SK-N-MC (cell line): ENCODE results near the gene DCUN1D4.

ENCODE experiments used
- EZH2 ChIP-seq: fragments of 200-600 bp; sonication (generic); IDR thresholded peaks from one replicate; pipeline ENCODE4 v1.6.1; 2017; ENCODE audit warnings: antibody characterized with exemption
- POLR2AphosphoS5 ChIP-seq: IDR thresholded peaks from 2 replicates; pipeline ENCODE4 v1.6.1; 2012; ENCODE audit warnings: mild to moderate bottlenecking, low read depth, low read length, borderline replicate concordance

DNA sequence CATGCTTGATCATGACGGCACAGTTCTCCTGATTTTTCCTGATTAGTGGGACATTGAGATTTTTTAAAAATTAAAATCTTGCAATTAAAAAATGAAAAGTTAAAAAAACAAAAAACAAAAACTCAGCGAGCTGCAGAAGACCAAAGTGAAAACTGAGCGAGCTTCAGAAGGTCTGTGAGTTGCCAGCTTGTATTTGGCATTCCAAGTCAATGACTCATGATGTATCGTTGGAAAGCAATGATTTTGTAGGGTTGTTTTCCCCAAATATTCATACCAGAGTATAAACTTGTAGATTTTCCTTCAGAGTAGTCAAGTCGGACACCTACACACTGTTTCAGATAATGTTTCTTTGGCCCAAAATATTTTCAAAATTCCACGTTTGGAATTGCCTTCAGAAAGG lies 100.3 kb downstream of the DCUN1D4 start:
- TF ChIP-seq POLR2AphosphoS5 (no peak), EZH2 (no peak)
